ENCODE results near the gene POU2AF3. TPM values are rescaled to one million over a fixed set of nuclear protein-coding genes. Genes with fewer than 3 reads are reported as not detected.

The POU2AF3 gene
- total and polyA plus RNA-seq, 10 of the 15 experiments (the other 5 are each of a cell fraction or from before 2014, with no cell fraction given) = 0.17 TPM; not detected in 8

DNA sequence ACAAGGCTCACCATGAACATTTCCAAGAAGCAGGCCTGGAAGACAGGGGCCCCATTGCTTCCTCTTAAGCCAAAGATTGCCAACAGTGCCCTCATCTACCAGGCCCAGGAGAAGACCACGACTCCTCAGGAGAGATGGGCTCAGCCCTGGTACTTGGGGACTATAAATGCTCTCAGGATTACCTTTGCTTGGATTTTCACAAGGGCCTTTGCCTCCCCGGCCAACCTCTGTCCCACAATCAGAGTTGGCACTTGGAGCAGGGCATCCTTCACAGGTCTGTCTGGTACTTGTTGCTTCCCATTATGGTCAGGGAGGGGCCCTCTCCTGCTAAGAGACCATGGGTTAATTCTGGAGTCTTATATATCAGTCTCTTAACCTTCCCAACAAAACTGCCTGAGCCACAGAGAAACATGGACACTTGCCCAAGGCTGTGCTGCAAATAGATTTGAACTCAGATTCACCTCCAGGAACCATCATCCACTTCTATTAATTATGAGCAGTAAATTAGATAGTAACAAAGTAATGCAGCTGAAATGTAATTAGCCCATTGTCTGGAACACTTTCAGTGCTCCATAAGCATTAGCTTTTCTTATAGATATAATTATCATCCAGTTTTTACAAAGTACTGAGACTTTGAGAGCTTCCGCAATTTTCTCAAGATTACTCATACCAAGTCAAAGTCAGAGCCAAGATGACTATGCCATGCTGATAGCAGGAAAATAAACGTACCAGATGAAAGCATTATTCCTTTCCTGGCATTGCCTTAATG is 33.5 kb downstream of the POU2AF3 start (continued):
- TF ChIP-seq, protein P1, sequence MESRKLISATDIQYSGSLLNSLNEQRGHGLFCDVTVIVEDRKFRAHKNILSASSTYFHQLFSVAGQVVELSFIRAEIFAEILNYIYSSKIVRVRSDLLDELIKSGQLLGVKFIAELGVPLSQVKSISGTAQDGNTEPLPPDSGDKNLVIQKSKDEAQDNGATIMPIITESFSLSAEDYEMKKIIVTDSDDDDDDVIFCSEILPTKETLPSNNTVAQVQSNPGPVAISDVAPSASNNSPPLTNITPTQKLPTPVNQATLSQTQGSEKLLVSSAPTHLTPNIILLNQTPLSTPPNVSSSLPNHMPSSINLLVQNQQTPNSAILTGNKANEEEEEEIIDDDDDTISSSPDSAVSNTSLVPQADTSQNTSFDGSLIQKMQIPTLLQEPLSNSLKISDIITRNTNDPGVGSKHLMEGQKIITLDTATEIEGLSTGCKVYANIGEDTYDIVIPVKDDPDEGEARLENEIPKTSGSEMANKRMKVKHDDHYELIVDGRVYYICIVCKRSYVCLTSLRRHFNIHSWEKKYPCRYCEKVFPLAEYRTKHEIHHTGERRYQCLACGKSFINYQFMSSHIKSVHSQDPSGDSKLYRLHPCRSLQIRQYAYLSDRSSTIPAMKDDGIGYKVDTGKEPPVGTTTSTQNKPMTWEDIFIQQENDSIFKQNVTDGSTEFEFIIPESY (IDR thresholded peaks at IDR 0.05) = no peak
- TF ChIP-seq IKZF2 (IDR thresholded peaks at IDR 0.05) (peak; percentile 70 to 71), EP300 (IDR thresholded peaks at IDR 0.05; ENCODE audit: borderline replicate concordance in 1 of 2, control insufficient read depth in 1 of 2, low read depth in 2 of 2, low read length in 2 of 2) (peak in 1 of 2 experiments; percentile 49; a peak in 1 of 4 replicates), MYC (IDR thresholded peaks at IDR 0.05; ENCODE audit: insufficient read depth, insufficient read length, insufficient replicate concordance, low read length, severe bottlenecking) (no peak), DPF2 (IDR thresholded peaks at IDR 0.05) (peak; percentile 44; the same call in 1 of the 2 replicates), CEBPB (IDR thresholded peaks at IDR 0.05; ENCODE audit: borderline replicate concordance in 1 of 2, low read depth in 2 of 2, low read length in 2 of 2) (no peak), TCF12 (IDR thresholded peaks at IDR 0.05; ENCODE audit: low read depth, low read length) (no peak)
- TF ChIP-seq, protein P2, sequence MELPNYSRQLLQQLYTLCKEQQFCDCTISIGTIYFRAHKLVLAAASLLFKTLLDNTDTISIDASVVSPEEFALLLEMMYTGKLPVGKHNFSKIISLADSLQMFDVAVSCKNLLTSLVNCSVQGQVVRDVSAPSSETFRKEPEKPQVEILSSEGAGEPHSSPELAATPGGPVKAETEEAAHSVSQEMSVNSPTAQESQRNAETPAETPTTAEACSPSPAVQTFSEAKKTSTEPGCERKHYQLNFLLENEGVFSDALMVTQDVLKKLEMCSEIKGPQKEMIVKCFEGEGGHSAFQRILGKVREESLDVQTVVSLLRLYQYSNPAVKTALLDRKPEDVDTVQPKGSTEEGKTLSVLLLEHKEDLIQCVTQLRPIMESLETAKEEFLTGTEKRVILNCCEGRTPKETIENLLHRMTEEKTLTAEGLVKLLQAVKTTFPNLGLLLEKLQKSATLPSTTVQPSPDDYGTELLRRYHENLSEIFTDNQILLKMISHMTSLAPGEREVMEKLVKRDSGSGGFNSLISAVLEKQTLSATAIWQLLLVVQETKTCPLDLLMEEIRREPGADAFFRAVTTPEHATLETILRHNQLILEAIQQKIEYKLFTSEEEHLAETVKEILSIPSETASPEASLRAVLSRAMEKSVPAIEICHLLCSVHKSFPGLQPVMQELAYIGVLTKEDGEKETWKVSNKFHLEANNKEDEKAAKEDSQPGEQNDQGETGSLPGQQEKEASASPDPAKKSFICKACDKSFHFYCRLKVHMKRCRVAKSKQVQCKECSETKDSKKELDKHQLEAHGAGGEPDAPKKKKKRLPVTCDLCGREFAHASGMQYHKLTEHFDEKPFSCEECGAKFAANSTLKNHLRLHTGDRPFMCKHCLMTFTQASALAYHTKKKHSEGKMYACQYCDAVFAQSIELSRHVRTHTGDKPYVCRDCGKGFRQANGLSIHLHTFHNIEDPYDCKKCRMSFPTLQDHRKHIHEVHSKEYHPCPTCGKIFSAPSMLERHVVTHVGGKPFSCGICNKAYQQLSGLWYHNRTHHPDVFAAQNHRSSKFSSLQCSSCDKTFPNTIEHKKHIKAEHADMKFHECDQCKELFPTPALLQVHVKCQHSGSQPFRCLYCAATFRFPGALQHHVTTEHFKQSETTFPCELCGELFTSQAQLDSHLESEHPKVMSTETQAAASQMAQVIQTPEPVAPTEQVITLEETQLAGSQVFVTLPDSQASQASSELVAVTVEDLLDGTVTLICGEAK (IDR thresholded peaks at IDR 0.05; ENCODE audit: borderline replicate concordance) = no peak
